ENCODE data around the gene FBXO8. TPM values are rescaled to one million over a fixed set of nuclear protein-coding genes. Genes with fewer than 3 reads are reported as not detected.

The FBXO8 gene
- total RNA-seq, 1 donor from 2014 or later, result 12.4 TPM

DNA sequence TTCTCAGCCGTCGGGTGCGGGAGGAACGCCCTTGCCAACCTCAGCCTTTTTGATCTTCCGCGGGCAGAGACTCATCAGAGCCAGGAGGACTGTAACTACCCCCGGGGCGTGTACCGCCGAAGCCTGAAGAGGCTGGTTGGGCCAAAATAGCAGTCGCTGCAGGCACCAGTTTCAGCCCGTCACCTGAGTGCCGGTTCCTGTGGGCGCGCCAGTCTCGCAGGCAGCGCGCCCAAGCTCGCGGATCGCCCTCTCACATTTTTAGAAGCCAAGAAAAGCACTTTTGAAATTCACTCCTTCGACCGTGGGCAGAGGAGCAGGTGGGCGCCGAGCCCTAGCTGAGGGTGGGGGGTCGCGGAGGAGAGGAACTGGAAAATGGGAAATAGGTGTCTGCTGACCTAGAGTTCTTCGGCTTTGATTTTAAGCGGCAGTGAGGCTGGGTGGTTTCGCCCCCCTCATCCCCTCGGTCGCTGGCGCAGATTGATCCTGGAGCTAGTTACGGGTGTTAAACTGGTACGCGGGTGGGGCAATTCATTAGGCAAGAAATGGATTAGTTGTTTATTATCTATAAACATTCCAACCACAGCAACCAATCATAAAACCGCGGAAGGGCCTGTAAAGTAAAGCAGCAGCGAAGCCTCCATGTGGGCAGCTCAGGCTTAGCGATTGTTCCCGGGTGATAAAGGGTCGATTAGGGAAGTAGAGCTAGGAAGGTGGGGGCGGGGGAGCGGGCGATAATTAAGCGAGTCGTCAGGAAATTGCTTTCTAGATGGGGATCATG lies 69.2 kb downstream of the FBXO8 start:
- Mint-ChIP-seq H3K27me3 (ENCODE audit: unreplicated experiment) (peaks cover 23% of the 10 kb centered on the region), H3K27ac (ENCODE audit: unreplicated experiment) (peak overlapping the region; percentile 62), H3K4me1 (ENCODE audit: unreplicated experiment) (peaks cover 46% of the 10 kb centered on the region), H3K4me3 (ENCODE audit: unreplicated experiment) (peak overlapping the region; percentile 81), H3K36me3 (ENCODE audit: low read depth, unreplicated experiment) (no peaks in the 10 kb centered on the region), H3K9me3 (ENCODE audit: unreplicated experiment) (no peaks in the 10 kb centered on the region)
- TF ChIP-seq, protein P1, sequence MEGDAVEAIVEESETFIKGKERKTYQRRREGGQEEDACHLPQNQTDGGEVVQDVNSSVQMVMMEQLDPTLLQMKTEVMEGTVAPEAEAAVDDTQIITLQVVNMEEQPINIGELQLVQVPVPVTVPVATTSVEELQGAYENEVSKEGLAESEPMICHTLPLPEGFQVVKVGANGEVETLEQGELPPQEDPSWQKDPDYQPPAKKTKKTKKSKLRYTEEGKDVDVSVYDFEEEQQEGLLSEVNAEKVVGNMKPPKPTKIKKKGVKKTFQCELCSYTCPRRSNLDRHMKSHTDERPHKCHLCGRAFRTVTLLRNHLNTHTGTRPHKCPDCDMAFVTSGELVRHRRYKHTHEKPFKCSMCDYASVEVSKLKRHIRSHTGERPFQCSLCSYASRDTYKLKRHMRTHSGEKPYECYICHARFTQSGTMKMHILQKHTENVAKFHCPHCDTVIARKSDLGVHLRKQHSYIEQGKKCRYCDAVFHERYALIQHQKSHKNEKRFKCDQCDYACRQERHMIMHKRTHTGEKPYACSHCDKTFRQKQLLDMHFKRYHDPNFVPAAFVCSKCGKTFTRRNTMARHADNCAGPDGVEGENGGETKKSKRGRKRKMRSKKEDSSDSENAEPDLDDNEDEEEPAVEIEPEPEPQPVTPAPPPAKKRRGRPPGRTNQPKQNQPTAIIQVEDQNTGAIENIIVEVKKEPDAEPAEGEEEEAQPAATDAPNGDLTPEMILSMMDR (IDR thresholded peaks at IDR 0.05; ENCODE audit: unreplicated experiment), result no peak
- DNase-seq (ENCODE audit: low spot score), result no peak

DNA sequence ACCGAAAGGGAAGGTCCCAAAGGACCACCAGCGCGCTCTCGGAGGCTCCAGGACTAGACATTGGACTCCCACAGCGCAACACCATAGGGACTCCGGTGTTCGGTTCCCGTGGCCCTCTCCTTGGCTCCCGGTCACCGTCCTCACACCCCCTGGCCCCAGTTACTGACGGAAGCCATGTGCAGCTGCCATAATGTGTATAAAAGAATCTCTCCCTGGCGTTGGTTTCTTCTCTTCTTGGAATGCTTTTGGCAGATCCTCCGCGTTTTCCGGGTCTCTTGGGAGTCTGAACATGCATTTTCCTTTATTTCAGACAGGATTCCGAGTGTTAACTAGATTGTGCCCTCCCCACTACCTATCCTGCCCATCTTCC lies 69.8 kb downstream of the FBXO8 start:
- peak overlapping the region; percentile 68 for H3K4me3 Mint-ChIP-seq (ENCODE audit: unreplicated experiment)
- DNase-seq (ENCODE audit: low spot score), result no peak
- H3K36me3 Mint-ChIP-seq (ENCODE audit: low read depth, unreplicated experiment), result no peaks in the 10 kb centered on the region
- no peaks in the 10 kb centered on the region for H3K9me3 Mint-ChIP-seq (ENCODE audit: unreplicated experiment)
- H3K4me1 Mint-ChIP-seq (ENCODE audit: unreplicated experiment), result peaks cover 46% of the 10 kb centered on the region
- TF ChIP-seq, protein P1 (IDR thresholded peaks at IDR 0.05; ENCODE audit: unreplicated experiment), result no peak
- H3K27ac Mint-ChIP-seq (ENCODE audit: unreplicated experiment), result no peak overlapping the region
- H3K27me3 Mint-ChIP-seq (ENCODE audit: unreplicated experiment), result peaks cover 23% of the 10 kb centered on the region

DNA sequence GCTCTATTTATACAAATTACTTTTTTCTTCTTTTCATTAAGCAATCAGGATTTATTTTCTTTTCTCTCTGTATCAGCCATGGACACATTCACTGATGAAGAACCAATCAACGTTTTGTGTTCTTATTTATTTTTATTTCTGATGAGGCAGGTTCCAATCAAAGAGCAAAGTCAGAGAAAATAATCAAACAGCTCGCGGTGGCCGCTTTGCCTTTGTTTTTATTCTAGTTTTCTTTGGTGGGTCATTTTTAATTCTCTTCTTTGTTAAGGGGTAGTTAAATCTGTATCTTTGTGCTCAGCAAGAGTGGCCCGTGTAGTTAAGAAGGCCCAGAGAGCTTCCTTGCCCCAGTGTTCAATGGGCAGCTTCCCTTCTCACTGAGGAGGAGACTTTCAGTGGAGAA lies 71.4 kb downstream of the FBXO8 start:
- DNase-seq (ENCODE audit: low spot score), result no peak
- Mint-ChIP-seq H3K27me3 (ENCODE audit: unreplicated experiment) (peaks cover 21% of the 10 kb centered on the region), H3K4me1 (ENCODE audit: unreplicated experiment) (peaks cover 40% of the 10 kb centered on the region), H3K36me3 (ENCODE audit: low read depth, unreplicated experiment) (no peaks in the 10 kb centered on the region), H3K4me3 (ENCODE audit: unreplicated experiment) (peak overlapping the region; percentile 72), H3K9me3 (ENCODE audit: unreplicated experiment) (no peaks in the 10 kb centered on the region), H3K27ac (ENCODE audit: unreplicated experiment) (no peak overlapping the region)
- TF ChIP-seq, protein P1 (IDR thresholded peaks at IDR 0.05; ENCODE audit: unreplicated experiment), result no peak

DNA sequence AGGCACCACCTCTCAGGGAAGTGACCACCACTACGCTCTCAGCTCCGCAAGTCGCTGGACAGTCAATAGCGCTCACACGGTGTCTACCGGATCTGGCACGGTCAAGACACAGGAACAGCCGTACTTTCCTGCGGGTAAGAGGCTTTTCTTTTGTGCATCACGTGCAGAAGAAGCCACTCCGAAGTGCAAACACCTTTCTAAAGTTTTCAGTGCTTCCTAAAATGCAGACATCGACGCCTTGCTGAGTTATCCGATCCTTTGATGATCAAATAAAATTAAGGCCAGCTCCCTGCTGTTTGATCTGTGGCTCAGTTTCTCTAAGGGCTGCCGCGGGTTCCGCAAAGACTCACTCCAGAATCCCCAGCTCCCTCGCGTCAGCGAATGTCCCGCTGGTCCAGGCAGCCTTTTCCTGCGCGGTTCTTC lies 71.8 kb downstream of the FBXO8 start:
- Mint-ChIP-seq H3K36me3 (ENCODE audit: low read depth, unreplicated experiment) (no peaks in the 10 kb centered on the region), H3K27me3 (ENCODE audit: unreplicated experiment) (peaks cover 18% of the 10 kb centered on the region), H3K27ac (ENCODE audit: unreplicated experiment) (no peak overlapping the region), H3K4me3 (ENCODE audit: unreplicated experiment) (peak overlapping the region; percentile 72), H3K9me3 (ENCODE audit: unreplicated experiment) (no peaks in the 10 kb centered on the region), H3K4me1 (ENCODE audit: unreplicated experiment) (peaks cover 36% of the 10 kb centered on the region)
- TF ChIP-seq, protein P1 (IDR thresholded peaks at IDR 0.05; ENCODE audit: unreplicated experiment), result no peak
- peak; percentile 36 for DNase-seq (ENCODE audit: low spot score)

DNA sequence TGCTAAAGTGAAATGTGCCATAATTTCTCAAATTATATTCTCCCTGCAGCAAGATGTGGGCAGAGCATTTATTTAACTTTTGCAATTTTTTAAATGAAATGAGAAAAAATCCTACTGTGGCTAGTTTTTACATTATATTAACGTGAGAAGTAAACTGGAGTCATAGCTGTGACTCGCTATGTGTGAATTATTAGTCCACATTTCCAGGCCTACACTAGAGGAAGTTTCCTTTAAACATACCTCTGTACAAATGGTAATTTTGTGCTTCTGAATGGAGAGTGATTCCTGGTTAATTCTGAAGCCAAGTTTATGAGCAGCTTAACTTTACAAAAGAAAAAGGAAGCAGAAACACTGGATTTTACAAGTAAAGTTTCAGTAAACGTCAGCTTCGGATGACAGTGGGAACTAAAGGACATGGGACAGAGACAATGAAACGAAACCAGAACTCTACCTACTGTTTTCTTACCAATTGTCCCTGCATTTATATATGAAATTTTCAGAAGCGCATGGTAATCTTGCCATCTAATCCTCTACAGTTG lies 72.4 kb downstream of the FBXO8 start:
- H3K4me3 Mint-ChIP-seq (ENCODE audit: unreplicated experiment), result no peak overlapping the region
- H3K9me3 Mint-ChIP-seq (ENCODE audit: unreplicated experiment), result no peaks in the 10 kb centered on the region
- H3K36me3 Mint-ChIP-seq (ENCODE audit: low read depth, unreplicated experiment), result no peaks in the 10 kb centered on the region
- H3K27me3 Mint-ChIP-seq (ENCODE audit: unreplicated experiment), result peaks cover 13% of the 10 kb centered on the region
- H3K4me1 Mint-ChIP-seq (ENCODE audit: unreplicated experiment), result peaks cover 30% of the 10 kb centered on the region
- TF ChIP-seq, protein P1 (IDR thresholded peaks at IDR 0.05; ENCODE audit: unreplicated experiment), result no peak
- no peak overlapping the region for H3K27ac Mint-ChIP-seq (ENCODE audit: unreplicated experiment)
- DNase-seq (ENCODE audit: low spot score), result no peak

All from endothelial cell (in vitro differentiated cells).